HL-60 (cell line): Measurements from ENCODE around the gene RUSF1.

Experiments used
- CTCF ChIP-seq: IDR thresholded peaks from one replicate; pipeline ENCODE4 v1.5.1; 2011; ENCODE audit warnings: low read length, control low read depth, inconsistent platforms; ENCODE audit not compliant: insufficient read depth
- POLR2AphosphoS5 ChIP-seq: IDR thresholded peaks from 2 replicates; pipeline ENCODE4 v1.6.1; 2012; ENCODE audit warnings: low read depth

GRCh38 chr16:31451681-31452351 lies 56.4 kb downstream of the RUSF1 start:
- TF ChIP-seq CTCF (peak; percentile 15), POLR2AphosphoS5 (peak; percentile 43; the same call in 1 of the 2 replicates)
